ENCODE data around the gene PGM5.

- TF ChIP-seq CTCF (conservative IDR thresholded peaks at IDR 0.05; ENCODE audit: low read depth, low read length) (no peak), EZH2 (IDR thresholded peaks at IDR 0.05; ENCODE audit: borderline replicate concordance, low read depth, low read length, poor library complexity, severe bottlenecking) (no peak)
Measured at GRCh38 chr9:68541568-68541967, 185.2 kb downstream of the PGM5 start.

Measured in A673 (cell line).